Dermis lymphatic vessel endothelial cell (primary cell): ENCODE results near the gene TOB2. TPM values are rescaled to one million over a fixed set of nuclear protein-coding genes. Genes with fewer than 3 reads are reported as not detected.

Experiments used
- total RNA-seq: library from RNA; depleted of rRNA; stranded (reverse); fragments of >200 nt; gene quantifications from 2 replicates; pipeline ENCODE4 v1.2.1, GENCODE V29; 2014

TOB2 gene, protein sequence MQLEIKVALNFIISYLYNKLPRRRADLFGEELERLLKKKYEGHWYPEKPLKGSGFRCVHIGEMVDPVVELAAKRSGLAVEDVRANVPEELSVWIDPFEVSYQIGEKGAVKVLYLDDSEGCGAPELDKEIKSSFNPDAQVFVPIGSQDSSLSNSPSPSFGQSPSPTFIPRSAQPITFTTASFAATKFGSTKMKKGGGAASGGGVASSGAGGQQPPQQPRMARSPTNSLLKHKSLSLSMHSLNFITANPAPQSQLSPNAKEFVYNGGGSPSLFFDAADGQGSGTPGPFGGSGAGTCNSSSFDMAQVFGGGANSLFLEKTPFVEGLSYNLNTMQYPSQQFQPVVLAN
- 13.9 and 16.6 TPM in 2 replicates for total RNA-seq

DNA sequence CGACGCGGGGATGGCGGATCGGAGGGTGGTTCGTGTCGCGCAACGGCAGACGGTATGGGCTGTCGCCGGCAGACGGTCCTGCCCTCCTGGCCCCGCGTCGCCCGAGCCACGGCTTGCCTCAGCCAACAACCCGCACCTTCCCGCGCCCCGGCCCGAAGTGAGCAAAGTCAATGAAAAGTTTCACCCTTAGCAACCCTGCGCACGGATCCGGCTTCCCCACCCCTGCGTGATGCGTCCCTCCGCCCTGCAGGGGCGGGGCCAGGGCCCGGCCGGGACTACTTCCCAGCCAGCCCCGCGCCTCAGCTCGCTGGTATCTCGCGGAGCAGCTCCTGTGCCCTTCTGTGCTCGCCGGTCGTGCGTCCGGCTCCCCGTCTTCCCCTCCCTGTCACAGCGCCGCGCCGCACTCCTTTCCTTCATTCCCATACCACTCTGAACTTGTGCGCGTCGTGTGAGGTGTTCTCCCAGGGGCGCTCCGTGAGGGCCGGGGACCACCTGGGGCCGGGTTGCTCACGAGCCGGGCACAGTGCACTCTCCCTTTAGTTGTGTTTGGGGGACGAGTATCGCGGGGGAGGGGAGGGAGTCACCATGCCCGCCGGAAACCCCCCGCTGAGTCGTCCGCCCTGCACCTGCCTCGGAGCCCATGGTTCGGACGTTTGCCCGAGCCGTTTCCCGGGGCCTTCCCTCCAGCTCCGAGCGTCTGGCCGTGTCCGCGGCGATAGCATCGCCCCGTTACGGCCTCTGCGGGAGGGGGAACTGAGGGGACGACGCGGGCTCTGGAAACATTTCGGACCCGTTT, at the start of gene TOB2:
Gene TOB2 (minus strand): TSS at position 163 of the 796 bp plus-strand sequence. CDS start 9,456 bp downstream, outside the sequence.

DNA sequence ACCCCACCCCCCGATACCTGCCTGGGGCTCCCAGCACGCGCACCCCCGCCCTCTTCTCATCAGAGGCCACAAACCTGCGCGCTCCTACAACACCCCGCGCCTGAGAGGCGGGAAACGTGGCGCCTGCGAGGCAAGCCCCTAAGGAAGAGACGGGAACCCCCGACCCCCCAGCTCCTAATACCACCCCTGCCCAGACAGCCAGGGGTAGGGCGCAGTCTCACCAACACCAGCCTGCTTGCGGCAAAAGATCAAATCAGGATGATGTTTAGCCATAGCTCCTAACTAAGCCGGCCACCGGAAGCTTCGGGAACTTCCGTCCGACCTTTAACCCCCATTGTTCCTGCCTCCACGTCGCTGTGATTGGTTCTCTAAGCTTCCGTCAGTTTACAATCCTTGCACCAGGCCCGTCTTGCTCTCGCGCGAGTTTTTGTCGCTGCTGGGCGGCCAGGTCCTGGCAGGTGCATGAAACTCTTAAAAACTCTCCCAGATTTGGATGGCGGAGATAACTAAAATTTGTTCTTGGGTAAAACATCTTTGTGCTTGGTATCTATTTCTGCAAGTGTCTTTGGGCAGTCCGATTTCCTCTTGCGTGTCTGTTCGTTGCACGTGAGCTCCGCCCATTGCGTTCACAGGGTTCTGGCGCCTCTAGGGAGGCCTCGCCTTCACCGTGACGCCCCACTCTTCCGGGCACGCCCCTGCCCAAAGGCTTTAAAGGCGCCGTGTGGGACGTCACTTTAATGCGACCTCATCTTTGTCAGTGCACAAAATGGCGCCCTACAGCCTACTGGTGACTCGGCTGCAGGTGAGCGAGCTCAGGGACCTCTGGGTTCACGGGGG, 22.0 kb upstream of the TOB2 start, which contains the start of the genes ACO2 and PHF5A:
Gene ACO2 (plus strand): TSS at position 737 of the 837 bp plus-strand sequence. CDS start 30 bp downstream, at position 767.
Gene PHF5A (minus strand): TSS at position 312 of the 837 bp plus-strand sequence. CDS start 39 bp downstream, at position 273.

Other genes starting within 250 kb of the TOB2 start
- gene L3MBTL2, start 241.5 kb downstream of the TOB2 start, total RNA-seq = 18.6 and 19.3 TPM in 2 replicates
- 0.52 and 0.54 TPM in 2 replicates for gene CHADL, start 205.9 kb downstream of the TOB2 start, total RNA-seq
- 38.7 and 52.8 TPM in 2 replicates for gene RANGAP1, start 160.6 kb downstream of the TOB2 start, total RNA-seq
- gene ZC3H7B, start 145.3 kb downstream of the TOB2 start, total RNA-seq = 35.1 and 41.9 TPM in 2 replicates
- gene TEF, start 64.9 kb downstream of the TOB2 start, total RNA-seq = 4.6 and 7.0 TPM in 2 replicates
- gene PHF5A, start 21.9 kb upstream of the TOB2 start, total RNA-seq = 62.3 and 70.6 TPM in 2 replicates
- gene ACO2, start 22.3 kb upstream of the TOB2 start, total RNA-seq = 70.4 and 72.0 TPM in 2 replicates
- 8.6 and 11.8 TPM in 2 replicates for gene POLR3H, start 97.7 kb upstream of the TOB2 start, total RNA-seq
- not detected in 2 replicates for gene CSDC2, start 114.2 kb upstream of the TOB2 start, total RNA-seq
- 3.0 and 3.7 TPM in 2 replicates for gene PMM1, start 143.0 kb upstream of the TOB2 start, total RNA-seq
- 9.6 and 12.4 TPM in 2 replicates for gene DESI1, start 174.2 kb upstream of the TOB2 start, total RNA-seq
- 291 and 343 TPM in 2 replicates for gene XRCC6, start 174.5 kb upstream of the TOB2 start, total RNA-seq
- 76.0 and 79.2 TPM in 2 replicates for gene SNU13, start 242.1 kb upstream of the TOB2 start, total RNA-seq